Measurements from ENCODE around the gene LNX2.

DNA sequence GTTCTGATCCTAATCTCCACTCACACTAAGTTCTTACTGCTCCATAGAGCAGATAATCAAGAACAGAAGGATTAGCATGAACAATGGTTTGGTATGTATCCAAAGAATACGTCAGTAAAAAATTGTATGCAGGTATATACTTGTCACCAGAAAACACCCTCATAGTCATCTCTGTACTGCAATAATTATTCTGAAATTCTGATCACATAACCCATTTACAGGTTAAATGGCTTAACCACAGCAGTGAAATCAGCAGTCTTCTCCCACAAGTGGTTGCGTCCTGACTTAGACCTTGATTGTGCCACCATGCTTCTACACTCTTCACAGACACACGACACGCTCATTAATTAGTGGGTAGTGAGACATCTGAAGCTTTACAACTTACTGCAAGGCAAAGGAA is 50.9 kb downstream of the LNX2 start:
- TF ChIP-seq, protein P1, sequence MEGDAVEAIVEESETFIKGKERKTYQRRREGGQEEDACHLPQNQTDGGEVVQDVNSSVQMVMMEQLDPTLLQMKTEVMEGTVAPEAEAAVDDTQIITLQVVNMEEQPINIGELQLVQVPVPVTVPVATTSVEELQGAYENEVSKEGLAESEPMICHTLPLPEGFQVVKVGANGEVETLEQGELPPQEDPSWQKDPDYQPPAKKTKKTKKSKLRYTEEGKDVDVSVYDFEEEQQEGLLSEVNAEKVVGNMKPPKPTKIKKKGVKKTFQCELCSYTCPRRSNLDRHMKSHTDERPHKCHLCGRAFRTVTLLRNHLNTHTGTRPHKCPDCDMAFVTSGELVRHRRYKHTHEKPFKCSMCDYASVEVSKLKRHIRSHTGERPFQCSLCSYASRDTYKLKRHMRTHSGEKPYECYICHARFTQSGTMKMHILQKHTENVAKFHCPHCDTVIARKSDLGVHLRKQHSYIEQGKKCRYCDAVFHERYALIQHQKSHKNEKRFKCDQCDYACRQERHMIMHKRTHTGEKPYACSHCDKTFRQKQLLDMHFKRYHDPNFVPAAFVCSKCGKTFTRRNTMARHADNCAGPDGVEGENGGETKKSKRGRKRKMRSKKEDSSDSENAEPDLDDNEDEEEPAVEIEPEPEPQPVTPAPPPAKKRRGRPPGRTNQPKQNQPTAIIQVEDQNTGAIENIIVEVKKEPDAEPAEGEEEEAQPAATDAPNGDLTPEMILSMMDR (IDR thresholded peaks at IDR 0.05): no peak
- TF ChIP-seq POLR2A (IDR thresholded peaks at IDR 0.05) (no peak), POLR2AphosphoS5 (IDR thresholded peaks at IDR 0.05) (no peak)

Data from breast epithelium (tissue), 3 donors.